ENCODE measurements around the gene SLFN12L.
"Not testable (repeated sequence)": the region's sequence is repeated elsewhere in the genome, so short reads cannot be mapped to it uniquely, and the experiment has no call there.

Gene SLFN12L

GRCh38 chr17:35510052-35510451 lies 27.4 kb downstream of the SLFN12L start:
- Histone ChIP-seq H3K4me1 (ENCODE audit: control insufficient read depth in 1 of 2, insufficient read depth in 2 of 2, low read length in 2 of 2) (no peaks in the 10 kb centered on the region), H3K27me3 (ENCODE audit: control insufficient read depth in 1 of 2, insufficient read depth in 2 of 2, low read length in 2 of 2) (peaks cover 0 to 3% of the 10 kb centered on the region in 2 donors), H3K4me3 (ENCODE audit: low read depth in 1 of 2, low read length in 2 of 2) (no peak overlapping the region), H3K9ac (ENCODE audit: low read depth in 1 of 2, low read length in 2 of 2) (no peak overlapping the region), H3K27ac (ENCODE audit: low read depth, low read length) (no peak overlapping the region), H3K36me3 (ENCODE audit: control insufficient read depth in 1 of 2, insufficient read depth in 2 of 2, low read length in 2 of 2) (no peaks in the 10 kb centered on the region), H3K9me3 (ENCODE audit: control insufficient read depth in 1 of 2, low read length in 2 of 2) (no peaks in the 10 kb centered on the region)

GRCh38 chr17:35507714-35508113 lies 29.8 kb downstream of the SLFN12L start:
- not testable (repeated sequence) for H3K27me3 ChIP-seq (ENCODE audit: control insufficient read depth in 1 of 2, insufficient read depth in 2 of 2, low read length in 2 of 2); H3K4me1 ChIP-seq (ENCODE audit: control insufficient read depth in 1 of 2, insufficient read depth in 2 of 2, low read length in 2 of 2); H3K9ac ChIP-seq (ENCODE audit: low read depth in 1 of 2, low read length in 2 of 2); H3K9me3 ChIP-seq (ENCODE audit: control insufficient read depth in 1 of 2, low read length in 2 of 2); H3K4me3 ChIP-seq (ENCODE audit: low read depth in 1 of 2, low read length in 2 of 2); H3K27ac ChIP-seq (ENCODE audit: low read depth, low read length); H3K36me3 ChIP-seq (ENCODE audit: control insufficient read depth in 1 of 2, insufficient read depth in 2 of 2, low read length in 2 of 2)

GRCh38 chr17:35499548-35499947 lies 37.9 kb downstream of the SLFN12L start:
- H3K27ac ChIP-seq (ENCODE audit: low read depth, low read length) = no peak overlapping the region
- no peaks in the 10 kb centered on the region for H3K9me3 ChIP-seq (ENCODE audit: control insufficient read depth in 1 of 2, low read length in 2 of 2)
- H3K4me1 ChIP-seq (ENCODE audit: control insufficient read depth in 1 of 2, insufficient read depth in 2 of 2, low read length in 2 of 2) = no peaks in the 10 kb centered on the region
- no peak overlapping the region for H3K4me3 ChIP-seq (ENCODE audit: low read depth in 1 of 2, low read length in 2 of 2)
- H3K36me3 ChIP-seq (ENCODE audit: control insufficient read depth in 1 of 2, insufficient read depth in 2 of 2, low read length in 2 of 2) = no peaks in the 10 kb centered on the region
- H3K27me3 ChIP-seq (ENCODE audit: control insufficient read depth in 1 of 2, insufficient read depth in 2 of 2, low read length in 2 of 2) = peaks cover 48 to 49% of the 10 kb centered on the region in 2 donors
- no peak overlapping the region for H3K9ac ChIP-seq (ENCODE audit: low read depth in 1 of 2, low read length in 2 of 2)

GRCh38 chr17:35498448-35499178 lies 38.9 kb downstream of the SLFN12L start:
- Histone ChIP-seq H3K4me1 (ENCODE audit: control insufficient read depth in 1 of 2, insufficient read depth in 2 of 2, low read length in 2 of 2) (no peaks in the 10 kb centered on the region), H3K27ac (ENCODE audit: low read depth, low read length) (no peak overlapping the region), H3K36me3 (ENCODE audit: control insufficient read depth in 1 of 2, insufficient read depth in 2 of 2, low read length in 2 of 2) (no peaks in the 10 kb centered on the region), H3K4me3 (ENCODE audit: low read depth in 1 of 2, low read length in 2 of 2) (no peak overlapping the region), H3K27me3 (ENCODE audit: control insufficient read depth in 1 of 2, insufficient read depth in 2 of 2, low read length in 2 of 2) (peaks cover 55% of the 10 kb centered on the region in 2 donors), H3K9me3 (ENCODE audit: control insufficient read depth in 1 of 2, low read length in 2 of 2) (no peaks in the 10 kb centered on the region), H3K9ac (ENCODE audit: low read depth in 1 of 2, low read length in 2 of 2) (no peak overlapping the region)

- H3K4me3 ChIP-seq (ENCODE audit: low read depth in 1 of 2, low read length in 2 of 2) = no peak overlapping the region
- peaks cover 63 to 73% of the 10 kb centered on the region in 2 donors for H3K27me3 ChIP-seq (ENCODE audit: control insufficient read depth in 1 of 2, insufficient read depth in 2 of 2, low read length in 2 of 2)
- H3K9ac ChIP-seq (ENCODE audit: low read depth in 1 of 2, low read length in 2 of 2) = no peak overlapping the region
- H3K9me3 ChIP-seq (ENCODE audit: control insufficient read depth in 1 of 2, low read length in 2 of 2) = no peaks in the 10 kb centered on the region
- no peaks in the 10 kb centered on the region for H3K4me1 ChIP-seq (ENCODE audit: control insufficient read depth in 1 of 2, insufficient read depth in 2 of 2, low read length in 2 of 2)
- H3K36me3 ChIP-seq (ENCODE audit: control insufficient read depth in 1 of 2, insufficient read depth in 2 of 2, low read length in 2 of 2) = no peaks in the 10 kb centered on the region
- no peak overlapping the region for H3K27ac ChIP-seq (ENCODE audit: low read depth, low read length)
Measured at GRCh38 chr17:35496451-35497290, 40.8 kb downstream of the SLFN12L start.

- Histone ChIP-seq H3K27ac (ENCODE audit: low read depth, low read length) (no peak overlapping the region), H3K4me3 (ENCODE audit: low read depth in 1 of 2, low read length in 2 of 2) (no peak overlapping the region), H3K4me1 (ENCODE audit: control insufficient read depth in 1 of 2, insufficient read depth in 2 of 2, low read length in 2 of 2) (peaks cover 0 to 6% of the 10 kb centered on the region in 2 donors), H3K9me3 (ENCODE audit: control insufficient read depth in 1 of 2, low read length in 2 of 2) (no peaks in the 10 kb centered on the region), H3K36me3 (ENCODE audit: control insufficient read depth in 1 of 2, insufficient read depth in 2 of 2, low read length in 2 of 2) (no peaks in the 10 kb centered on the region), H3K27me3 (ENCODE audit: control insufficient read depth in 1 of 2, insufficient read depth in 2 of 2, low read length in 2 of 2) (peaks cover 74 to 83% of the 10 kb centered on the region in 2 donors), H3K9ac (ENCODE audit: low read depth in 1 of 2, low read length in 2 of 2) (no peak overlapping the region)
Measured at GRCh38 chr17:35493040-35493439, 44.4 kb downstream of the SLFN12L start.

GRCh38 chr17:35491417-35491816 lies 46.1 kb downstream of the SLFN12L start:
- peaks cover 0 to 9% of the 10 kb centered on the region in 2 donors for H3K4me1 ChIP-seq (ENCODE audit: control insufficient read depth in 1 of 2, insufficient read depth in 2 of 2, low read length in 2 of 2)
- H3K36me3 ChIP-seq (ENCODE audit: control insufficient read depth in 1 of 2, insufficient read depth in 2 of 2, low read length in 2 of 2) = no peaks in the 10 kb centered on the region
- H3K9ac ChIP-seq (ENCODE audit: low read depth in 1 of 2, low read length in 2 of 2) = no peak overlapping the region
- H3K27me3 ChIP-seq (ENCODE audit: control insufficient read depth in 1 of 2, insufficient read depth in 2 of 2, low read length in 2 of 2) = peaks cover 60 to 71% of the 10 kb centered on the region in 2 donors
- no peaks in the 10 kb centered on the region for H3K9me3 ChIP-seq (ENCODE audit: control insufficient read depth in 1 of 2, low read length in 2 of 2)
- H3K4me3 ChIP-seq (ENCODE audit: low read depth in 1 of 2, low read length in 2 of 2) = no peak overlapping the region
- H3K27ac ChIP-seq (ENCODE audit: low read depth, low read length) = no peak overlapping the region

- no peaks in the 10 kb centered on the region for H3K36me3 ChIP-seq (ENCODE audit: control insufficient read depth in 1 of 2, insufficient read depth in 2 of 2, low read length in 2 of 2)
- no peaks in the 10 kb centered on the region for H3K9me3 ChIP-seq (ENCODE audit: control insufficient read depth in 1 of 2, low read length in 2 of 2)
- H3K27me3 ChIP-seq (ENCODE audit: control insufficient read depth in 1 of 2, insufficient read depth in 2 of 2, low read length in 2 of 2) = peaks cover 48 to 58% of the 10 kb centered on the region in 2 donors
- peaks cover 0 to 9% of the 10 kb centered on the region in 2 donors for H3K4me1 ChIP-seq (ENCODE audit: control insufficient read depth in 1 of 2, insufficient read depth in 2 of 2, low read length in 2 of 2)
- no peak overlapping the region for H3K4me3 ChIP-seq (ENCODE audit: low read depth in 1 of 2, low read length in 2 of 2)
- no peak overlapping the region for H3K9ac ChIP-seq (ENCODE audit: low read depth in 1 of 2, low read length in 2 of 2)
- H3K27ac ChIP-seq (ENCODE audit: low read depth, low read length) = no peak overlapping the region
Measured at GRCh38 chr17:35489944-35490343, 47.5 kb downstream of the SLFN12L start.

- no peak overlapping the region for H3K27ac ChIP-seq (ENCODE audit: low read depth, low read length)
Measured at GRCh38 chr17:35488991-35489390, 48.5 kb downstream of the SLFN12L start.

More at GRCh38 chr17:35488991-35489390, 48.5 kb downstream of the SLFN12L start:
- no peak overlapping the region for H3K9ac ChIP-seq (ENCODE audit: low read depth in 1 of 2, low read length in 2 of 2)
- no peaks in the 10 kb centered on the region for H3K9me3 ChIP-seq (ENCODE audit: control insufficient read depth in 1 of 2, low read length in 2 of 2)
- H3K4me3 ChIP-seq (ENCODE audit: low read depth in 1 of 2, low read length in 2 of 2) = no peak overlapping the region
- H3K4me1 ChIP-seq (ENCODE audit: control insufficient read depth in 1 of 2, insufficient read depth in 2 of 2, low read length in 2 of 2) = peaks cover 0 to 9% of the 10 kb centered on the region in 2 donors
- no peaks in the 10 kb centered on the region for H3K36me3 ChIP-seq (ENCODE audit: control insufficient read depth in 1 of 2, insufficient read depth in 2 of 2, low read length in 2 of 2)
- peaks cover 43 to 54% of the 10 kb centered on the region in 2 donors for H3K27me3 ChIP-seq (ENCODE audit: control insufficient read depth in 1 of 2, insufficient read depth in 2 of 2, low read length in 2 of 2)
